HG02610 (cell line): ENCODE results near the gene C12orf43.

Experiments used
- ATAC-seq: cut with Tn5 transposase; IDR thresholded peaks from one replicate; pipeline ENCODE4 v1.9.1; 2021; ENCODE audit warnings: mild to moderate bottlenecking, moderate library complexity; ENCODE audit not compliant: unreplicated experiment

The C12orf43 gene

GRCh38 chr12:120999191-121000120, 16.8 kb downstream of the C12orf43 start:
- no peak for ATAC-seq

DNA sequence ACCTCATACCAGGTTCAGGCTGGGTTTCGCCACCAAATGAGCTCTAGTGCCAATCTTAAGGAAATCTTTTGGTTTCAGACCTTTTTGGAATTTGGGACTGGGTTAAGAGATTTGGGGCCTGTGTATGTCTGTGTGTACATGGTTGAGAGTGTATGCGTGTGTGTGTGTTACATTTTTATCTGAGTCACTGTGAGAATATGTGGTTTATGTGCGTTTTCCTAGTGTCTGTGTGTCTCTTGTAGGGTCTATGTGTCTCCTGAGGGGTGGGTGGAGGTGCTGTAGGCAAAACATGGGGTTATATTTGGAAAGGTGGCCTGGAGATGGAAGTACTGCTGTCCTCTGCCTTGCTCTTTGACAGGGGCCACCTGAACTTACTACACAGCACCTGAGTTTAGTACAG, 17.9 kb downstream of the C12orf43 start:
- ATAC-seq: no peak

GRCh38 chr12:120997448-120997847, 18.8 kb downstream of the C12orf43 start:
- ATAC-seq: no peak

DNA sequence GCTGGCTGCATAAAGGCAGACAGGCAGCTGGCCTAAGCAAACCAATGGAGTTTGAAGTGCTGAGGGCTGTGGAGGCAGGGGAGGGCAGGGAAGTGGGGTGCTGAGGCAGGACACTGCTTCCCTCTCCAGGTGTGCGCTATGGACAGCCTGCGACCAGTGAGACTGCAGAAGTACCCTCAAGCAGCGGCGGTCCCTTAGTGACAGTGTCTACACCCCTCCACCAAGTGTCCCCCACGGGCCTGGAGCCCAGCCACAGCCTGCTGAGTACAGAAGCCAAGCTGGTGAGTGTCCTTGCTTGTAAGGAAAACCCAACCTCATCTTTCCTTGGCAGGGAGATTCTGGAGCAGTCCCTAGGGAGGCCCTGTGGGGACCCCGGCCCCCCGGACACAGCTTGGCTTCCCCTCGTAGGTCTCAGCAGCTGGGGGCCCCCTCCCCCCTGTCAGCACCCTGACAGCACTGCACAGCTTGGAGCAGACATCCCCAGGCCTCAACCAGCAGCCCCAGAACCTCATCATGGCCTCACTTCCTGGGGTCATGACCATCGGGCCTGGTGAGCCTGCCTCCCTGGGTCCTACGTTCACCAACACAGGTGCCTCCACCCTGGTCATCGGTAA, 20.0 kb downstream of the C12orf43 start:
- no peak for ATAC-seq

- no peak for ATAC-seq
Observed at GRCh38 chr12:120994589-120995337, 21.5 kb downstream of the C12orf43 start.

- ATAC-seq: no peak
Observed at GRCh38 chr12:120994059-120994458, 22.2 kb downstream of the C12orf43 start.

GRCh38 chr12:120993496-120993895, 22.8 kb downstream of the C12orf43 start:
- no peak for ATAC-seq

- ATAC-seq: no peak
Observed at GRCh38 chr12:120992989-120993388, 23.3 kb downstream of the C12orf43 start.

- no peak for ATAC-seq
Observed at GRCh38 chr12:120991965-120992364, 24.3 kb downstream of the C12orf43 start.

- ATAC-seq: no peak
Observed at GRCh38 chr12:120990487-120991055, 25.7 kb downstream of the C12orf43 start.

DNA sequence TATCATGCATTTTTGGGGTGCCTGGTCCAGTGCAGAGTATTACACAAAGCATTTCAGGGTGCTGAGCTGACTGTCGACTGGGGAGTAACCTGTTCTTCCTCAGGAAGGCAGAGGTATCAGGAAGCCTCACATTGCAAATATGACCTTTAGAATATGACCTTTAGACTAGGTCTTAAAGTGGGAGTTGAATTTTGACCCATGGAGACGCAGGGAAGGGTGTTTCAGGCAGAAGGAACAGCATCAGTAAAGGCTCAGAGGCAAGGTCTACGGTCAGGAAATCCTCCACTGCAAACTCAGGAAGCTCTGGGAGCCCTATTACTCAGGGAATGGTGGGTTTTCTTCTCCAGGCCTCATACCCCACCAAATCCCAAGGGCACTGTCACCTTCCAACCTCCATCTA, 26.6 kb downstream of the C12orf43 start:
- no peak for ATAC-seq

GRCh38 chr12:120988658-120989057, 27.6 kb downstream of the C12orf43 start:
- no peak for ATAC-seq

GRCh38 chr12:120988234-120988633, 28.1 kb downstream of the C12orf43 start:
- no peak for ATAC-seq

DNA sequence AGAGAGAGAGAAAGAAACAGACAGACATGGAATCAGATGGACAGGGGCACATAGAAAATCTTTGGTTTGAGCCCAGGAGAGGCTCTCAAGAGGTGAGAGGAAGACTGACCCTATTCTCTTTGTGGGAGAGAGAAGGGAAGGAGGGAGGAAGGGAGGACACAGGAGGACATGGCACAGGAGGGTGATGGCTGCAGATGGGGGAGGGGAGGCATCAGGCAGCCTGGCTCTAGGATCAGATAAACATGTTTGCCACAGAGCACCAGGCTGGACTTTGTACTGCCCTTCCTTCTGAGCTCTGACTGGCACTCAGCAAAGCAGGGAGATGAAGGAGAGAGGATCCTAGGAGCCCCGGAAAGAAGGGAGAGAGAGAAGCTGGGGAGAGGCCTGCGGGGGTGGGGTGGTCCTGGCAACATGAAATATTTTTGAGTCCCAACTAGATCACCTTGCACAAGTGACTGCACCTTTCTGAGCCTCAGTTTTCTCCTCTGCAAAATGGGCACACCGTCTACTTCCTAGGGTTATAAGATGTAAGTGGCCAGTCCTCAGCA, 31.9 kb downstream of the C12orf43 start:
- ATAC-seq: no peak

GRCh38 chr12:120983759-120984158, 32.5 kb downstream of the C12orf43 start:
- ATAC-seq: no peak

DNA sequence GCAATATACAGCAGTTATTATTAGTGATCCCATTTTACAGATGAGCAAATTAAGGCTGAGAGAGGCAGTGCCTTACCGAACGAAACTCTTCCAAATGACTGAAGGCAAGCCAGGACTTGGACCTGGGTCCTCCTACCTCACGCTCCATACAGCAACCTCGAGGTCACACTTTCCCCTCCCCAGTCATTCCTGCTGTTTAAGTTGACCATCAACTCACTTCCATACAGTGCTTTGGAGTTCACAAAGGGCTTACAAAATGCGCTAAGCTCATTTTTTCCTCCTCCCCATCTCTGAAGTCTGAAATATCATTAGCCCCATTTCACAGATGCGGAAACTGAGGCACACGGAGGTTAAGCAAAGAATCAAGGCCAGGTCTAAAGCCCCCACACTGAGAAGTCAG, 33.6 kb downstream of the C12orf43 start:
- no peak for ATAC-seq

GRCh38 chr12:120981407-120981941, 34.8 kb downstream of the C12orf43 start:
- ATAC-seq: no peak

- no peak for ATAC-seq
Observed at GRCh38 chr12:120980800-120981368, 35.4 kb downstream of the C12orf43 start.

- ATAC-seq: no peak
Observed at GRCh38 chr12:120979862-120980696, 36.2 kb downstream of the C12orf43 start.
